ENCODE measurements around the gene DNAJC3. TPM values are rescaled to one million over a fixed set of nuclear protein-coding genes. Genes with fewer than 3 reads are reported as not detected.

The DNAJC3 gene
- total RNA-seq, 1 donor from 2014 or later = 51.7 TPM

- H3K27ac ChIP-seq (ENCODE audit: low read depth, low read length) = peak within 1 kb of the TSS; percentile 69
- H3K4me2 ChIP-seq (ENCODE audit: low read length) = peak within 1 kb of the TSS; percentile 92
- FAIRE-seq (no peak), DNase-seq (ENCODE audit: low read depth) (peak; percentile 81)
- TF ChIP-seq EZH2 (IDR thresholded peaks at IDR 0.05; ENCODE audit: insufficient read depth, low read length) (no peak), CTCF (IDR thresholded peaks at IDR 0.05; ENCODE audit: insufficient read depth, low read depth, low read length) (no peak)
- H3K4me3 ChIP-seq (ENCODE audit: insufficient read depth, low read depth, low read length) = peak within 1 kb of the TSS; percentile 64
- Mint-ChIP-seq H3K9me3 (ENCODE audit: unreplicated experiment) (peaks cover 2% of the 10 kb centered on the region), H3K36me3 (ENCODE audit: low read depth, unreplicated experiment) (peaks cover 6% of the 10 kb centered on the region), H3K4me1 (ENCODE audit: low read depth, unreplicated experiment) (peaks cover 3% of the 10 kb centered on the region), H3K27me3 (ENCODE audit: low read depth, unreplicated experiment) (no peaks in the 10 kb centered on the region), H3K27ac (ENCODE audit: unreplicated experiment) (peak within 1 kb of the TSS; percentile 72), H3K4me3 (ENCODE audit: unreplicated experiment) (peak within 1 kb of the TSS; percentile 93)
- peak within 1 kb of the TSS; percentile 73 for H3K9ac ChIP-seq (ENCODE audit: low read length)
- peaks cover 14% of the 10 kb centered on the region for H4K20me1 ChIP-seq (ENCODE audit: insufficient read depth, low read length)
- H2AFZ ChIP-seq (ENCODE audit: low read depth, low read length) = peak within 1 kb of the TSS; percentile 69
- H3K27me3 ChIP-seq (ENCODE audit: insufficient read depth, low read length) = no peaks in the 10 kb centered on the region
- H3K9me3 ChIP-seq (ENCODE audit: insufficient read depth, low read depth, low read length) = no peaks in the 10 kb centered on the region
- H3K36me3 ChIP-seq (ENCODE audit: insufficient read depth, low read length) = peaks cover 7% of the 10 kb centered on the region
- peaks cover 4% of the 10 kb centered on the region for H3K4me1 ChIP-seq (ENCODE audit: insufficient read depth, low read length)
- peaks cover 40% of the 10 kb centered on the region for H3K79me2 ChIP-seq (ENCODE audit: insufficient read depth, low read length)
Measured at GRCh38 chr13:95644601-95645052, 32.3 kb upstream of the DNAJC3 start, which contains the start of gene DZIP1. Gene DZIP1 (minus strand): TSS chr13:95644706. CDS start chr13:95642029, 2,677 bp downstream.

DNA sequence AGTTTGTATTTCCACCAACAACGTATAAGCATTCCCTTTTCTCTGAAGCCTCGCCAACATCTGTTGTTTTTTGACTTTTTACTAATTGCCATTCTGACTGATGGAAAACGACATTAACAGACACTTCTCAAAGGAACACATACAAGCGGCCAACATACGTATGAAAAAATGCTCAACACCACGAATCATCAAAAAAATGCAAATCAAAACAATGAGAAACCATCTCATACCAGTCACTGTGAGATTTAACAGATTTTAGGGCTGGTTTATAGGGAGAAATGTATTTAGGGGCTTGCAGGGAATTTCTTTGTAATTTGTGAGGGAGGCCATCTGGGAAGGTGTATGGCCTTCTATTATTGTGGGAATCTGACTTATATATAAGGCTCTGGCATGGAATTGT is 29.6 kb upstream of the DNAJC3 start:
- Histone ChIP-seq H3K4me1 (ENCODE audit: insufficient read depth, low read length) (no peaks in the 10 kb centered on the region), H3K4me2 (ENCODE audit: low read length) (no peak overlapping the region), H2AFZ (ENCODE audit: low read depth, low read length) (no peak overlapping the region), H3K27me3 (ENCODE audit: insufficient read depth, low read length) (no peaks in the 10 kb centered on the region), H4K20me1 (ENCODE audit: insufficient read depth, low read length) (peaks cover 4% of the 10 kb centered on the region), H3K79me2 (ENCODE audit: insufficient read depth, low read length) (peaks cover 20% of the 10 kb centered on the region), H3K4me3 (ENCODE audit: insufficient read depth, low read depth, low read length) (no peak overlapping the region), H3K9ac (ENCODE audit: low read length) (no peak overlapping the region), H3K36me3 (ENCODE audit: insufficient read depth, low read length) (no peaks in the 10 kb centered on the region), H3K27ac (ENCODE audit: low read depth, low read length) (no peak overlapping the region), H3K9me3 (ENCODE audit: insufficient read depth, low read depth, low read length) (no peaks in the 10 kb centered on the region)
- FAIRE-seq (no peak), DNase-seq (ENCODE audit: low read depth) (no peak)
- H3K4me1 Mint-ChIP-seq (ENCODE audit: low read depth, unreplicated experiment) = peaks cover 3% of the 10 kb centered on the region
- peaks cover under 1% of the 10 kb centered on the region for H3K27me3 Mint-ChIP-seq (ENCODE audit: low read depth, unreplicated experiment)
- no peak overlapping the region for H3K4me3 Mint-ChIP-seq (ENCODE audit: unreplicated experiment)
- TF ChIP-seq CTCF (IDR thresholded peaks at IDR 0.05; ENCODE audit: insufficient read depth, low read depth, low read length) = no peak
- no peak for TF ChIP-seq EZH2 (IDR thresholded peaks at IDR 0.05; ENCODE audit: insufficient read depth, low read length)
- H3K27ac Mint-ChIP-seq (ENCODE audit: unreplicated experiment) = no peak overlapping the region
- H3K36me3 Mint-ChIP-seq (ENCODE audit: low read depth, unreplicated experiment) = peaks cover 2% of the 10 kb centered on the region
- peaks cover 2% of the 10 kb centered on the region for H3K9me3 Mint-ChIP-seq (ENCODE audit: unreplicated experiment)

DNA sequence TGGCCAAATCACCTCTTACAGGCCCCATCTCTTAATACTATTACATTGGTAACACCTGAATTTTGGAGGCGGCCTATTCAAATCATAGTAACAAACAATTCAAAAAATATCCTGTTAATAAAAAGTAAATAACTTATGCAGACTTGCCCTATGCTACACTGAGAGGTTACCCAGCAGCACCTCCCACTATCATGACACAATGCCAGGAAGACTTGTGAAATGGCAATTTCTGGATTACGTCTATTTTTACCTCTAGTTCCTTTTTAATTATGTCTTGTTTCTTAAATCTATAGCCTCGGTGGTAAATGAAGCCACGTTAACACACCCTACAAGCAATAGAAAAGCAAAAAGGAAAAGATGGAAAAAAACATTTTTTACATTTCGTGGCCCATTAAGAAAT is 26.2 kb upstream of the DNAJC3 start:
- no peak overlapping the region for H3K4me3 ChIP-seq (ENCODE audit: insufficient read depth, low read depth, low read length)
- no peak for FAIRE-seq
- no peak overlapping the region for H3K4me3 Mint-ChIP-seq (ENCODE audit: unreplicated experiment)
- H2AFZ ChIP-seq (ENCODE audit: low read depth, low read length) = no peak overlapping the region
- no peaks in the 10 kb centered on the region for H3K36me3 ChIP-seq (ENCODE audit: insufficient read depth, low read length)
- H3K27ac ChIP-seq (ENCODE audit: low read depth, low read length) = no peak overlapping the region
- H3K36me3 Mint-ChIP-seq (ENCODE audit: low read depth, unreplicated experiment) = peaks cover 2% of the 10 kb centered on the region
- peaks cover 6% of the 10 kb centered on the region for H3K27me3 Mint-ChIP-seq (ENCODE audit: low read depth, unreplicated experiment)
- no peaks in the 10 kb centered on the region for H4K20me1 ChIP-seq (ENCODE audit: insufficient read depth, low read length)
- DNase-seq (ENCODE audit: low read depth) = no peak
- H3K79me2 ChIP-seq (ENCODE audit: insufficient read depth, low read length) = no peaks in the 10 kb centered on the region
- no peaks in the 10 kb centered on the region for H3K27me3 ChIP-seq (ENCODE audit: insufficient read depth, low read length)
- H3K9me3 ChIP-seq (ENCODE audit: insufficient read depth, low read depth, low read length) = peaks cover 2% of the 10 kb centered on the region
- no peak for TF ChIP-seq CTCF (IDR thresholded peaks at IDR 0.05; ENCODE audit: insufficient read depth, low read depth, low read length)
- TF ChIP-seq EZH2 (IDR thresholded peaks at IDR 0.05; ENCODE audit: insufficient read depth, low read length) = no peak
- no peak overlapping the region for H3K27ac Mint-ChIP-seq (ENCODE audit: unreplicated experiment)
- H3K4me2 ChIP-seq (ENCODE audit: low read length) = no peak overlapping the region
- peaks cover 3% of the 10 kb centered on the region for H3K4me1 Mint-ChIP-seq (ENCODE audit: low read depth, unreplicated experiment)
- H3K9ac ChIP-seq (ENCODE audit: low read length) = no peak overlapping the region
- H3K9me3 Mint-ChIP-seq (ENCODE audit: unreplicated experiment) = no peaks in the 10 kb centered on the region
- no peaks in the 10 kb centered on the region for H3K4me1 ChIP-seq (ENCODE audit: insufficient read depth, low read length)
